ENCODE results near the gene C4BPA. TPM values are rescaled to one million over a fixed set of nuclear protein-coding genes. Genes with fewer than 3 reads are reported as not detected.

C4BPA gene
- total RNA-seq, 3 donors from 2014 or later = 0.16 to 0.58 (median 0.41) TPM

GRCh38 chr1:207115269-207115668, 11.2 kb downstream of the C4BPA start:
- ATAC-seq (no peak), DNase-seq (no peak)
- no peak overlapping the region for H3K4me3 Mint-ChIP-seq
- no peaks in the 10 kb centered on the region for H3K36me3 Mint-ChIP-seq (ENCODE audit: insufficient read depth)
- peaks cover 12% of the 10 kb centered on the region for H3K27me3 Mint-ChIP-seq (ENCODE audit: low read depth)
- no peaks in the 10 kb centered on the region for H3K4me1 Mint-ChIP-seq (ENCODE audit: low read depth)
- H3K9me3 Mint-ChIP-seq = no peaks in the 10 kb centered on the region

GRCh38 chr1:207124389-207124788, 20.4 kb downstream of the C4BPA start:
- ATAC-seq (no peak), DNase-seq (no peak)
- H3K36me3 Mint-ChIP-seq (ENCODE audit: insufficient read depth) = no peaks in the 10 kb centered on the region
- H3K9me3 Mint-ChIP-seq = peaks cover 19% of the 10 kb centered on the region
- no peak overlapping the region for H3K4me3 Mint-ChIP-seq
- no peaks in the 10 kb centered on the region for H3K4me1 Mint-ChIP-seq (ENCODE audit: low read depth)
- H3K27me3 Mint-ChIP-seq (ENCODE audit: low read depth) = peaks cover 14% of the 10 kb centered on the region

- Mint-ChIP-seq H3K36me3 (ENCODE audit: insufficient read depth) (no peaks in the 10 kb centered on the region), H3K9me3 (peaks cover 37% of the 10 kb centered on the region), H3K4me3 (no peak overlapping the region), H3K4me1 (ENCODE audit: low read depth) (no peaks in the 10 kb centered on the region), H3K27me3 (ENCODE audit: low read depth) (peaks cover 7% of the 10 kb centered on the region)
- ATAC-seq = no peak
- DNase-seq = no peak
These were observed 24.4 kb downstream of the C4BPA start for GRCh38 chr1:207128336-207128921.

- Mint-ChIP-seq H3K9me3 (peaks cover 37% of the 10 kb centered on the region), H3K36me3 (ENCODE audit: insufficient read depth) (no peaks in the 10 kb centered on the region), H3K4me3 (no peak overlapping the region), H3K27me3 (ENCODE audit: low read depth) (peaks cover 4% of the 10 kb centered on the region), H3K4me1 (ENCODE audit: low read depth) (no peaks in the 10 kb centered on the region)
- DNase-seq = no peak
- ATAC-seq = no peak
These were observed 25.0 kb downstream of the C4BPA start for GRCh38 chr1:207129053-207129452.

GRCh38 chr1:207130252-207131036, 26.4 kb downstream of the C4BPA start:
- H3K9me3 Mint-ChIP-seq = peaks cover 37% of the 10 kb centered on the region
- no peaks in the 10 kb centered on the region for H3K36me3 Mint-ChIP-seq (ENCODE audit: insufficient read depth)
- ATAC-seq = no peak
- DNase-seq = no peak
- no peaks in the 10 kb centered on the region for H3K27me3 Mint-ChIP-seq (ENCODE audit: low read depth)
- no peaks in the 10 kb centered on the region for H3K4me1 Mint-ChIP-seq (ENCODE audit: low read depth)
- no peak overlapping the region for H3K4me3 Mint-ChIP-seq

GRCh38 chr1:207131163-207131562, 27.1 kb downstream of the C4BPA start:
- no peak for DNase-seq
- no peak for ATAC-seq
- no peak overlapping the region for H3K4me3 Mint-ChIP-seq
- H3K9me3 Mint-ChIP-seq = peaks cover 37% of the 10 kb centered on the region
- H3K4me1 Mint-ChIP-seq (ENCODE audit: low read depth) = no peaks in the 10 kb centered on the region
- H3K36me3 Mint-ChIP-seq (ENCODE audit: insufficient read depth) = no peaks in the 10 kb centered on the region
- no peaks in the 10 kb centered on the region for H3K27me3 Mint-ChIP-seq (ENCODE audit: low read depth)

- Mint-ChIP-seq H3K4me3 (no peak overlapping the region), H3K4me1 (ENCODE audit: low read depth) (no peaks in the 10 kb centered on the region), H3K27me3 (ENCODE audit: low read depth) (peaks cover 3% of the 10 kb centered on the region), H3K9me3 (peaks cover 16% of the 10 kb centered on the region), H3K36me3 (ENCODE audit: insufficient read depth) (no peaks in the 10 kb centered on the region)
- no peak for ATAC-seq
- DNase-seq = no peak
These were observed 30.5 kb downstream of the C4BPA start for GRCh38 chr1:207134581-207134980.

GRCh38 chr1:207139616-207140015, 35.6 kb downstream of the C4BPA start:
- H3K4me3 Mint-ChIP-seq = no peak overlapping the region
- ATAC-seq (no peak), DNase-seq (no peak)
- H3K27me3 Mint-ChIP-seq (ENCODE audit: low read depth) = peaks cover 3% of the 10 kb centered on the region
- H3K9me3 Mint-ChIP-seq = no peaks in the 10 kb centered on the region
- no peaks in the 10 kb centered on the region for H3K36me3 Mint-ChIP-seq (ENCODE audit: insufficient read depth)
- no peaks in the 10 kb centered on the region for H3K4me1 Mint-ChIP-seq (ENCODE audit: low read depth)

- no peak for DNase-seq
- no peak overlapping the region for H3K4me3 Mint-ChIP-seq
- ATAC-seq = no peak
- H3K9me3 Mint-ChIP-seq = no peaks in the 10 kb centered on the region
- peaks cover 3% of the 10 kb centered on the region for H3K27me3 Mint-ChIP-seq (ENCODE audit: low read depth)
- no peaks in the 10 kb centered on the region for H3K4me1 Mint-ChIP-seq (ENCODE audit: low read depth)
- no peaks in the 10 kb centered on the region for H3K36me3 Mint-ChIP-seq (ENCODE audit: insufficient read depth)
These were observed 36.5 kb downstream of the C4BPA start for GRCh38 chr1:207140536-207140935.

- H3K27me3 Mint-ChIP-seq (ENCODE audit: low read depth) = peaks cover 4% of the 10 kb centered on the region
- no peak for ATAC-seq
- no peaks in the 10 kb centered on the region for H3K9me3 Mint-ChIP-seq
- H3K4me3 Mint-ChIP-seq = no peak overlapping the region
- no peaks in the 10 kb centered on the region for H3K4me1 Mint-ChIP-seq (ENCODE audit: low read depth)
- H3K36me3 Mint-ChIP-seq (ENCODE audit: insufficient read depth) = no peaks in the 10 kb centered on the region
- no peak for DNase-seq
These were observed 41.5 kb downstream of the C4BPA start for GRCh38 chr1:207145401-207146058.

- Mint-ChIP-seq H3K27me3 (ENCODE audit: low read depth) (peaks cover 8% of the 10 kb centered on the region), H3K4me3 (no peak overlapping the region), H3K9me3 (peaks cover 14% of the 10 kb centered on the region), H3K4me1 (ENCODE audit: low read depth) (no peaks in the 10 kb centered on the region), H3K36me3 (ENCODE audit: insufficient read depth) (no peaks in the 10 kb centered on the region)
- no peak for ATAC-seq
- no peak for DNase-seq
These were observed 47.9 kb downstream of the C4BPA start for GRCh38 chr1:207151920-207152319.

GRCh38 chr1:207152792-207153468, 48.9 kb downstream of the C4BPA start:
- Mint-ChIP-seq H3K4me3 (no peak overlapping the region), H3K27me3 (ENCODE audit: low read depth) (peaks cover 8% of the 10 kb centered on the region), H3K9me3 (peaks cover 14% of the 10 kb centered on the region), H3K36me3 (ENCODE audit: insufficient read depth) (no peaks in the 10 kb centered on the region), H3K4me1 (ENCODE audit: low read depth) (no peaks in the 10 kb centered on the region)
- DNase-seq (no peak), ATAC-seq (no peak)

- ATAC-seq (no peak), DNase-seq (no peak)
- no peaks in the 10 kb centered on the region for H3K4me1 Mint-ChIP-seq (ENCODE audit: low read depth)
These were observed 51.0 kb downstream of the C4BPA start for GRCh38 chr1:207155028-207155427.

GRCh38 chr1:207156095-207156494, 52.1 kb downstream of the C4BPA start:
- ATAC-seq (no peak), DNase-seq (no peak)
- Mint-ChIP-seq H3K36me3 (ENCODE audit: insufficient read depth) (no peaks in the 10 kb centered on the region), H3K4me3 (no peak overlapping the region), H3K4me1 (ENCODE audit: low read depth) (no peaks in the 10 kb centered on the region), H3K9me3 (peaks cover 13% of the 10 kb centered on the region), H3K27me3 (ENCODE audit: low read depth) (peaks cover 4% of the 10 kb centered on the region)

More at GRCh38 chr1:207155028-207155427, 51.0 kb downstream of the C4BPA start:
- peaks cover 14% of the 10 kb centered on the region for H3K9me3 Mint-ChIP-seq
- no peaks in the 10 kb centered on the region for H3K36me3 Mint-ChIP-seq (ENCODE audit: insufficient read depth)
- H3K27me3 Mint-ChIP-seq (ENCODE audit: low read depth) = peaks cover 4% of the 10 kb centered on the region
- no peak overlapping the region for H3K4me3 Mint-ChIP-seq

Measured in activated T-cell treated with anti-CD3 and anti-CD28 coated beads, Interleukin-2, amount 50 U/mL, for 4 hours (primary cell).